Measurements from ENCODE around the gene GRAMD4. TPM values are rescaled to one million over a fixed set of nuclear protein-coding genes. Genes with fewer than 3 reads are reported as not detected.

Gene GRAMD4
- total RNA-seq, 1 donor from 2014 or later: 71.4 TPM

DNA sequence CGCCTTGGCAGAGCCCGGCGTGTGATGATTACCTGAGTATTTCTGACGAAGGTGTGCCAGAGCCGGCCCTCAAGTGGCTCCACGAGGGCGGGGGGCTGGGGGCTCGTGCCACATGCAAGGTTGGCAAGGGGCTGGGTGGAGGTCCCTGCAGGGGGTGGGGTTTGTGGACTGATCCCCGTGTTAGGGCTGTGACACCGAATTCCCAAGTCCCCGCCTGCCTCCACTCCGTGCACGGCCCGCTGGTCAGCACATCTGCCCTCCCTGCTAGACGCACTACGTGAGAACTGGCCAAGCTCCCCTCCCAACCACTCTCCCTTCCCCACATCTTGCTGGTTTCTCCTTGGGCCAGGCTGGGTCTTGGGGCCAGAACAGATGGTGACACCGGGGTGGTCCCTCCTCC lies 34.2 kb downstream of the GRAMD4 start:
- no peak for DNase-seq
- Histone ChIP-seq H3K4me3 (no peak overlapping the region), H3K27ac (no peak overlapping the region), H3K9me3 (no peaks in the 10 kb centered on the region), H3K4me1 (peaks cover 14% of the 10 kb centered on the region), H3K36me3 (no peaks in the 10 kb centered on the region), H3K27me3 (no peaks in the 10 kb centered on the region)
- TF ChIP-seq CTCF (IDR thresholded peaks at IDR 0.05): no peak
- no peak for ATAC-seq
- intact Hi-C loops (cut with DNase I): no loop called here

GRCh38 chr22:46654927-46655595 lies 34.9 kb downstream of the GRAMD4 start:
- no peaks in the 10 kb centered on the region for H3K36me3 ChIP-seq
- TF ChIP-seq CTCF (IDR thresholded peaks at IDR 0.05): no peak
- no peak for DNase-seq
- no peak overlapping the region for H3K4me3 ChIP-seq
- no peaks in the 10 kb centered on the region for H3K9me3 ChIP-seq
- no peaks in the 10 kb centered on the region for H3K27me3 ChIP-seq
- H3K4me1 ChIP-seq: peaks cover 8% of the 10 kb centered on the region
- no peak for ATAC-seq
- H3K27ac ChIP-seq: no peak overlapping the region
- intact Hi-C loops (cut with DNase I): no loop called here

- ATAC-seq (no peak), DNase-seq (no peak)
- Histone ChIP-seq H3K4me3 (no peak overlapping the region), H3K4me1 (peaks cover 5% of the 10 kb centered on the region), H3K9me3 (no peaks in the 10 kb centered on the region), H3K27ac (no peak overlapping the region), H3K27me3 (no peaks in the 10 kb centered on the region), H3K36me3 (no peaks in the 10 kb centered on the region)
- no peak for TF ChIP-seq CTCF (IDR thresholded peaks at IDR 0.05)
- intact Hi-C loops (cut with DNase I): no loop called here
These were observed 35.8 kb downstream of the GRAMD4 start for GRCh38 chr22:46655861-46656608.

DNA sequence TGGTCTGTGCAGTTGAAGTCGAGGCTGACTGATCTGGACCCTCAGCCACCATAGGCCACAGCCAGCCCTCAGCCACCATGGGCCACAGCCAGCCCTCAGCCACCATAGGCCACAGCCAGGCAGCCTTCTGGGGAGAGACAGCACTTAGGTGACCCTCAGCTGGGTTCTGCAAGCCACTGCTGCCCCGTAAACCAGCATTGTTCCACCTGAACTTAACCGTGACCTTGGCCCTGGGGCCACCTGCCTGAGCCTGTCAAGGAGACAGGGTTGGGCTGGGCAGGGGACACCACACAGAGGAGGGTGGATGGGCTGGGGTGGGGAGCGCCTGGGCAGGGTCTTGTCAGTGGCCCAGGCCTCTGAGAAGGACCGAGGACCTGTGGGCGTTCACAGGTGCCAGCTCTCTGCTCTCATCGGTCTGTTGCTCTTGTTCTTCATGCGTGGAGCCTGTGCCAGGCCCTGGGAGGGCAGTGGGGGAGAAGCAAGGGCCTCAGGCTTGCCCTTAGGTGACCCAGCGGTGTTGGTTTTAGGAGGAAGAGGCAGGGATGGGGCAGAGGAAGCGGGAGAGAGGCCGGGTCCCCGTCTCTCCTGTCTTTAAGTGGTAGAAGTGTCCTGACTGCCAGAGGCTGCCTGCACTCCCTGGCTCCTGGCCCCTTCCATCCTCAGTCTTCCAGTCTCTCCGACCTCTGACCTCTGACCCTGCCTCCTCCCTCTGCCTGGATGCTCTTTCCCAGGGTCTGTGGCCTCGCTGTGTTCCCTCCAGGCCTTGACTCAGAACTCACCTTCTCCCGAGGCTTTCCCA lies 36.9 kb downstream of the GRAMD4 start:
- H3K4me1 ChIP-seq: peaks cover 5% of the 10 kb centered on the region
- ATAC-seq (no peak), DNase-seq (no peak)
- H3K36me3 ChIP-seq: no peaks in the 10 kb centered on the region
- no peak overlapping the region for H3K27ac ChIP-seq
- intact Hi-C loops (cut with DNase I): no loop called here
- no peak for TF ChIP-seq CTCF (IDR thresholded peaks at IDR 0.05)
- no peaks in the 10 kb centered on the region for H3K9me3 ChIP-seq
- H3K4me3 ChIP-seq: no peak overlapping the region
- H3K27me3 ChIP-seq: no peaks in the 10 kb centered on the region

DNA sequence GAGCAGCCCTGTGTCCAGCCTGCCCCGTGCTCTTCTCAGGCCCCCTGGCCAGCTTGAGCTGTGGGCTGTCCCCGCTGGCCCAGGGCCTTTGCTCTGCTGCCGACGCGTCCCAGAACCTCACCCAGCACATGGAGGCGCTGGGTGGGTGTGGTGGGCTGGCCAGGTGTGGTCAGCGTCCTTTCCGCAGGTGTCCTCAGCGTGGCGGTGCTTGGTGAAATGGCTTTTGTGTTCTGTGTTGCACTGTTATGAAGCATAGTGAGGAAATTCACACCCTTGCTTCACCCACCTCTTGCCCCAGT lies 37.4 kb downstream of the GRAMD4 start:
- Histone ChIP-seq H3K27ac (no peak overlapping the region), H3K36me3 (no peaks in the 10 kb centered on the region), H3K27me3 (no peaks in the 10 kb centered on the region), H3K4me1 (peaks cover 5% of the 10 kb centered on the region), H3K4me3 (no peak overlapping the region), H3K9me3 (no peaks in the 10 kb centered on the region)
- DNase-seq (no peak), ATAC-seq (no peak)
- intact Hi-C loops (cut with DNase I): no loop called here
- TF ChIP-seq CTCF (IDR thresholded peaks at IDR 0.05): no peak

Data from upper lobe of right lung (tissue), 1 donor.